ENCODE data around the gene SYMPK. TPM values are rescaled to one million over a fixed set of nuclear protein-coding genes. Genes with fewer than 3 reads are reported as not detected.
A peak's percentile ranks its signal among the peaks of the same experiment; 100 is the strongest.

The SYMPK gene
- total RNA-seq, 1 donor, result 37.1 TPM

GRCh38 chr19:45820413-45821102 is 42.4 kb downstream of the SYMPK start:
- H3K4me3 ChIP-seq (ENCODE audit: low read depth, low read length), result no peak overlapping the region
- DNase-seq (ENCODE audit: low read depth), result no peak
- TF ChIP-seq CTCF (IDR thresholded peaks at IDR 0.05; ENCODE audit: insufficient read depth, low read depth, low read length), result no peak

GRCh38 chr19:45819769-45820168 is 43.2 kb downstream of the SYMPK start:
- DNase-seq (ENCODE audit: low read depth), result no peak
- H3K4me3 ChIP-seq (ENCODE audit: low read depth, low read length), result no peak overlapping the region
- TF ChIP-seq CTCF (IDR thresholded peaks at IDR 0.05; ENCODE audit: insufficient read depth, low read depth, low read length), result no peak

GRCh38 chr19:45817725-45818301 is 45.1 kb downstream of the SYMPK start:
- H3K4me3 ChIP-seq (ENCODE audit: low read depth, low read length), result no peak overlapping the region
- TF ChIP-seq CTCF (IDR thresholded peaks at IDR 0.05; ENCODE audit: insufficient read depth, low read depth, low read length), result no peak
- DNase-seq (ENCODE audit: low read depth), result no peak

GRCh38 chr19:45817010-45817724 is 45.8 kb downstream of the SYMPK start:
- TF ChIP-seq CTCF (IDR thresholded peaks at IDR 0.05; ENCODE audit: insufficient read depth, low read depth, low read length), result peak; percentile 99
- no peak overlapping the region for H3K4me3 ChIP-seq (ENCODE audit: low read depth, low read length)
- DNase-seq (ENCODE audit: low read depth), result peak; percentile 94

GRCh38 chr19:45816236-45817009 is 46.5 kb downstream of the SYMPK start:
- TF ChIP-seq CTCF (IDR thresholded peaks at IDR 0.05; ENCODE audit: insufficient read depth, low read depth, low read length), result no peak

GRCh38 chr19:45815481-45816216 is 47.3 kb downstream of the SYMPK start:
- no peak for DNase-seq (ENCODE audit: low read depth)
- H3K4me3 ChIP-seq (ENCODE audit: low read depth, low read length), result no peak overlapping the region
- no peak for TF ChIP-seq CTCF (IDR thresholded peaks at IDR 0.05; ENCODE audit: insufficient read depth, low read depth, low read length)

More at GRCh38 chr19:45816236-45817009, 46.5 kb downstream of the SYMPK start:
- no peak for DNase-seq (ENCODE audit: low read depth)
- H3K4me3 ChIP-seq (ENCODE audit: low read depth, low read length), result no peak overlapping the region
